GM12878 (cell line): ENCODE measurements around the gene TTLL10. TPM values are rescaled to one million over a fixed set of nuclear protein-coding genes. Genes with fewer than 3 reads are reported as not detected.

Experiments
- ATAC-seq: fragments of 200-7000 bp; cut with Tn5 transposase; 3 replicates; pipeline ENCODE4 v1.9.1; 2020; ENCODE audit warnings: mild to moderate bottlenecking, moderate library complexity
- BruUV-seq: library from RNA; stranded (reverse); fragments of 400-500 nt; replicated peaks from 2 replicates; lab custom pipeline; 2021; lab: Mats Ljungman, UMichigan
- CTCF ChIA-PET: fragments of 300-600 bp; sonication (Branson Sonifier 250); formaldehyde crosslinking; extraction: SDS; loops from one replicate; lab custom pipeline; 2021; ENCODE audit warnings: inconsistent platforms; lab: Yijun Ruan, JAX
- POLR2A ChIA-PET: fragments of 350-600 bp; formaldehyde crosslinking; extraction: SDS; loops from one replicate; lab custom pipeline; 2021; ENCODE audit warnings: inconsistent platforms; lab: Charles Lee
- RAD21 ChIA-PET: fragments of 300-600 bp; sonication (Branson Sonifier 250); formaldehyde crosslinking; loops from one replicate; lab custom pipeline; 2023; ENCODE audit warnings: antibody characterized with exemption; ENCODE audit not compliant: unreplicated experiment; lab: Charles Lee
- SMC1A ChIA-PET: fragments of 300-600 bp; sonication (Branson Sonifier 250); formaldehyde crosslinking; loops from one replicate; lab custom pipeline; 2023; ENCODE audit not compliant: unreplicated experiment, uncharacterized antibody; lab: Charles Lee
- DNase-seq: peaks from one replicate; pipeline ENCODE4 v3.0.0-alpha.2; 2011; ENCODE audit warnings: low read depth, low spot score
- FAIRE-seq: peaks from 3 replicates; lab custom pipeline; 2011; peaks lifted over from hg19 to GRCh38; lab: Jason Lieb, UNC
- H2AFZ ChIP-seq: 2 replicates; pipeline ENCODE4 v1.6.0; 2011; ENCODE audit warnings: low read depth, low read length, control low read depth; ENCODE audit not compliant: control insufficient read depth
- H3K27ac ChIP-seq: 2 replicates; pipeline ENCODE4 v1.5.1; 2011; ENCODE audit warnings: control low read depth; ENCODE audit not compliant: control insufficient read depth, insufficient read depth
- H3K27me3 ChIP-seq, 2 experiments: replicated peaks in 1 of 2; 2 replicates each; pipeline versions ENCODE4 v1.6.0 to v1.6.1; 2011; ENCODE audit warnings: low read length in 1 of 2; ENCODE audit not compliant: control insufficient read depth in 2 of 2, insufficient read depth in 2 of 2
- H3K36me3 ChIP-seq, 2 experiments: 2 replicates each; pipeline ENCODE4 v1.5.1; 2011; ENCODE audit warnings: low read length in 1 of 2; ENCODE audit not compliant: control insufficient read depth in 2 of 2, insufficient read depth in 2 of 2
- H3K4me1 ChIP-seq: 2 replicates; pipeline ENCODE4 v1.6.1; 2011; ENCODE audit warnings: mild to moderate bottlenecking, low read length, moderate library complexity, mixed read lengths; ENCODE audit not compliant: control insufficient read depth, insufficient read depth
- H3K4me2 ChIP-seq: 2 replicates; pipeline ENCODE4 v1.6.0; 2011; ENCODE audit warnings: control low read depth; ENCODE audit not compliant: control insufficient read depth, insufficient read depth
- H3K4me3 ChIP-seq: fragments of 200-600 bp; sonication (generic); 2 replicates; pipeline ENCODE4 v1.5.1; 2016
- H3K79me2 ChIP-seq: 2 replicates; pipeline ENCODE4 v1.6.0; 2011; ENCODE audit warnings: low read length; ENCODE audit not compliant: control insufficient read depth, insufficient read depth
- H3K9ac ChIP-seq: 2 replicates; pipeline ENCODE4 v1.8.0; 2011; ENCODE audit warnings: low read length, control low read depth, mixed read lengths; ENCODE audit not compliant: control insufficient read depth, insufficient read depth
- H3K9me3 ChIP-seq: replicated peaks from 3 replicates; pipeline ENCODE4 v1.5.1; 2011; ENCODE audit warnings: mild to moderate bottlenecking, low read length; ENCODE audit not compliant: control insufficient read depth, insufficient read depth
- H4K20me1 ChIP-seq: 2 replicates; pipeline ENCODE4 v1.6.0; 2011; ENCODE audit not compliant: control insufficient read depth, insufficient read depth
- ATF7 ChIP-seq: fragments of 450-650 bp; IDR thresholded peaks from 2 replicates; pipeline ENCODE4 v1.6.1; 2016; ENCODE audit warnings: low read depth, mild to moderate bottlenecking
- BHLHE40 ChIP-seq, 2 experiments: fragments of 450-650 bp in 1 of 2; IDR thresholded peaks; 2 replicates each; pipeline ENCODE4 v1.6.1; 2011 to 2017; ENCODE audit warnings: low read depth in 2 of 2, borderline replicate concordance in 1 of 2, improper control_type of control experiment in 1 of 2, low read length in 1 of 2, mild to moderate bottlenecking in 1 of 2
- CHD2 ChIP-seq: IDR thresholded peaks from 2 replicates; pipeline ENCODE4 v1.6.1; 2011; ENCODE audit warnings: low read depth, low read length, improper control_type of control experiment, borderline replicate concordance
- CREB1 ChIP-seq: IDR thresholded peaks from 2 replicates; pipeline ENCODE4 v1.6.1; 2012; ENCODE audit warnings: low read depth, mild to moderate bottlenecking, inconsistent platforms
- CREM ChIP-seq: IDR thresholded peaks from 2 replicates; pipeline ENCODE4 v1.6.1; 2014; ENCODE audit warnings: antibody characterized with exemption, low read depth
- GATAD2B ChIP-seq: fragments of 450-650 bp; conservative IDR thresholded peaks from 2 replicates; pipeline ENCODE4 v1.6.1; 2017; ENCODE audit warnings: low read depth, mild to moderate bottlenecking, moderate library complexity
- HDAC2 ChIP-seq: fragments of 200-600 bp; sonication (generic); IDR thresholded peaks from 2 replicates; pipeline ENCODE4 v1.6.1; 2017
- IKZF2 ChIP-seq, 2 experiments: fragments of 450-650 bp; IDR thresholded peaks; 2 replicates each; pipeline ENCODE4 v1.6.1; 2017; ENCODE audit warnings: mild to moderate bottlenecking in 2 of 2, moderate library complexity in 2 of 2
- MEF2A ChIP-seq: IDR thresholded peaks from 2 replicates; pipeline ENCODE4 v1.6.1; 2011; ENCODE audit warnings: low read depth, mild to moderate bottlenecking, low read length, moderate library complexity; ENCODE audit not compliant: insufficient read depth
- MXI1 ChIP-seq: fragments of 150-350 bp; IDR thresholded peaks from 2 replicates; pipeline ENCODE4 v1.6.1; 2011; ENCODE audit warnings: low read depth, mild to moderate bottlenecking, inconsistent platforms, low read length, improper control_type of control experiment
- WGBS: methylation state at CpG from one replicate; pipeline ENCODE4 v1.1.6; 2016; ENCODE audit warnings: low lambda C conversion rate; ENCODE audit not compliant: insufficient replicate concordance, insufficient coverage; ENCODE audit errors: missing lambda C conversion rate; 5-methylcytosine and 5-hydroxymethylcytosine counted together
- in situ Hi-C: fragments of 300-500 bp; cut with MboI; formaldehyde crosslinking; loops from 9 replicates; pipeline ENCODE4 v1.14.3; 2018; ENCODE audit warnings: mixed read lengths
- intact Hi-C: fragments of 100-400 bp; cut with micrococcal nuclease; formaldehyde crosslinking; loops from one replicate; pipeline ENCODE4 v1.14.2; 2022; ENCODE audit not compliant: unreplicated experiment
- polyA plus RNA-seq, 11 experiments: library from polyadenylated mRNA; depleted of rRNA in 4 of 11; unstranded in 6 of 11; stranded (reverse) in 5 of 11; fragments of >200 nt; fragmentation: Nextera tagmentation in 4 of 11; fragmentation: Illumina TruSeq in 1 of 11; extraction: Ambion mirVana in 4 of 11; extraction: Trizol in 1 of 11; gene quantifications; 1 replicate in 1 of 11; 2 replicates in 10 of 11; pipeline versions ENCODE4 v1.2.1 to v1.2.3, GENCODE V29; 2011 to 2016; ENCODE audit warnings: inconsistent platforms in 2 of 11, missing spikeins in 2 of 11, low read depth in 1 of 11
- total RNA-seq, 4 experiments: library from RNA; depleted of rRNA in 3 of 4; stranded (reverse); fragments of >200 nt in 3 of 4; fragmentation: Illumina TruSeq in 1 of 4; extraction: Trizol in 1 of 4; gene quantifications; 2 replicates each; pipeline versions ENCODE4 v1.2.1 to v1.2.3, GENCODE V29; 2013 to 2021
- TF ChIP-seq, protein P1 (sequence below): fragments of 450-650 bp; conservative IDR thresholded peaks from 2 replicates; pipeline ENCODE4 v1.6.1; 2017; ENCODE audit warnings: mild to moderate bottlenecking, moderate library complexity
- TF ChIP-seq, protein P2 (sequence below): fragments of 450-650 bp; IDR thresholded peaks from 2 replicates; pipeline ENCODE4 v1.6.1; 2017; ENCODE audit warnings: mild to moderate bottlenecking, moderate library complexity
- TF ChIP-seq, protein P3 (sequence below): fragments of 450-650 bp; IDR thresholded peaks from 2 replicates; pipeline ENCODE4 v1.6.1; 2017; ENCODE audit warnings: low read depth, mild to moderate bottlenecking, moderate library complexity

Gene TTLL10
- total and polyA plus RNA-seq, 10 of the 15 experiments (the other 5 are each of a cell fraction or from before 2014, with no cell fraction given): not detected

DNA sequence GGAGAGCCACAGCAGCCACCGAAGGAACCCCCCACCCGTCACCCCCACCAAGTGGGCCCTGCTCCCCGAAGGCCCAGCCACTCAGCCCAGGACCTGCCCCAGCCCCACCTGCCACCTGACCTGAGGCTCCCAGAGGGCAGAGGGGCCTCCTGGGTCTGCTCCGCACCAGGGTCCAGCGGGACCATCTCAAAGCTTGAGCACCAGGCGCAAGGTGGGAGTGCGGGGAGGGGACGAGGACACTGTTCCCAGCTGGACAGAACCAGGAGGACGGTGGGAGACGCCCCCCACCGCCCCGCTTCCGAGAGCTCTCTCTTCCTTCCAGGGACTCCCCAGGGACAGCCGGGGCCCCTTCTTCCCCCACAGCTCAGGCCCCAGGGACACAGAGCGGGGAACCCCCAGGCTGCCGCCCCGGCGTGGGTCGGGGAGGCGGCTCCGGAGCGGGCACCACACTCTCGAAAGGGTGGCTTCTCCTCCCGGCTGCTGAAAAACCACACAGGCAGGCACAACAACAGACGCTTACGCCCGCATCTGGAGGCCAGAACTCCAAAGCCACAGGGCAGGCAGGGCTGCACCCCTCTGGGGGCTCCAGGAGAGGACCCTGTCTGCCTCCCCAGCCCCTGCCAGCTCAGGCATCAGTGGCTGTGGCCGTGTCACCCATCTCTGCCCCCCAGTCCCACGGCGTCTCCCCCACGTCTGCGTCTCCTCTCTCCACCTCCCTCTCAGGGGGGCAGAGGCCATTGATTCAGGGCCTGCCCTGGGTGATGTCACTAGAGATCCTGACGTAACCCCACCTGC, 1.9 kb upstream of the TTLL10 start:
- Histone ChIP-seq H2AFZ (no peak overlapping the region), H3K27me3 (peaks cover 0 to 3% of the 10 kb centered on the region in 2 experiments; a peak in 3 of 4 replicates), H3K4me1 (peaks cover 24% of the 10 kb centered on the region), H3K4me3 (no peak overlapping the region), H3K9me3 (no peaks in the 10 kb centered on the region; the same call in 2 of the 3 replicates), H3K36me3 (no peaks in the 10 kb centered on the region), H4K20me1 (no peaks in the 10 kb centered on the region), H3K79me2 (no peaks in the 10 kb centered on the region), H3K27ac (no peak overlapping the region), H3K9ac (no peak overlapping the region), H3K4me2 (peak overlapping the region; percentile 50; the same call in 1 of the 2 replicates)
- no TSS peak for BruUV-seq
- SMC1A ChIA-PET: interaction anchor here (0.6 to 1.0 kb wide), 4 partner anchors 24 to 195 kb away, joined by 3 to 4 read pairs (median 4); no protein-coding TSS in a partner anchor
- intact Hi-C loops: no loop called here
- DNase-seq: no peak
- RAD21 ChIA-PET: interaction anchor here (0.6 to 2.2 kb wide), 10 partner anchors 14 to 108 kb away, joined by 3 to 8 read pairs (median 4); no protein-coding TSS in a partner anchor
- POLR2A ChIA-PET: interaction anchor here (0.6 to 2.2 kb wide), 7 partner anchors 14 to 60 kb away, joined by 3 to 7 read pairs (median 4); partner anchors contain the start of genes B3GALT6, SDF4 and TNFRSF4
- peak; percentile 81 for ATAC-seq
- no peak for FAIRE-seq
- CTCF ChIA-PET: interaction anchor here (0.6 to 1.5 kb wide), 8 partner anchors 13 to 129 kb away, joined by 3 to 4 read pairs (median 4); no protein-coding TSS in a partner anchor
- in situ Hi-C loops: no loop called here
- WGBS: 2% methylated on average over 32 of the region's 33 CpGs
- TF ChIP-seq GATAD2B: peak; percentile 96
- TF ChIP-seq, protein P1, sequence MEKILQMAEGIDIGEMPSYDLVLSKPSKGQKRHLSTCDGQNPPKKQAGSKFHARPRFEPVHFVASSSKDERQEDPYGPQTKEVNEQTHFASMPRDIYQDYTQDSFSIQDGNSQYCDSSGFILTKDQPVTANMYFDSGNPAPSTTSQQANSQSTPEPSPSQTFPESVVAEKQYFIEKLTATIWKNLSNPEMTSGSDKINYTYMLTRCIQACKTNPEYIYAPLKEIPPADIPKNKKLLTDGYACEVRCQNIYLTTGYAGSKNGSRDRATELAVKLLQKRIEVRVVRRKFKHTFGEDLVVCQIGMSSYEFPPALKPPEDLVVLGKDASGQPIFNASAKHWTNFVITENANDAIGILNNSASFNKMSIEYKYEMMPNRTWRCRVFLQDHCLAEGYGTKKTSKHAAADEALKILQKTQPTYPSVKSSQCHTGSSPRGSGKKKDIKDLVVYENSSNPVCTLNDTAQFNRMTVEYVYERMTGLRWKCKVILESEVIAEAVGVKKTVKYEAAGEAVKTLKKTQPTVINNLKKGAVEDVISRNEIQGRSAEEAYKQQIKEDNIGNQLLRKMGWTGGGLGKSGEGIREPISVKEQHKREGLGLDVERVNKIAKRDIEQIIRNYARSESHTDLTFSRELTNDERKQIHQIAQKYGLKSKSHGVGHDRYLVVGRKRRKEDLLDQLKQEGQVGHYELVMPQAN: no peak
- TF ChIP-seq, protein P2, sequence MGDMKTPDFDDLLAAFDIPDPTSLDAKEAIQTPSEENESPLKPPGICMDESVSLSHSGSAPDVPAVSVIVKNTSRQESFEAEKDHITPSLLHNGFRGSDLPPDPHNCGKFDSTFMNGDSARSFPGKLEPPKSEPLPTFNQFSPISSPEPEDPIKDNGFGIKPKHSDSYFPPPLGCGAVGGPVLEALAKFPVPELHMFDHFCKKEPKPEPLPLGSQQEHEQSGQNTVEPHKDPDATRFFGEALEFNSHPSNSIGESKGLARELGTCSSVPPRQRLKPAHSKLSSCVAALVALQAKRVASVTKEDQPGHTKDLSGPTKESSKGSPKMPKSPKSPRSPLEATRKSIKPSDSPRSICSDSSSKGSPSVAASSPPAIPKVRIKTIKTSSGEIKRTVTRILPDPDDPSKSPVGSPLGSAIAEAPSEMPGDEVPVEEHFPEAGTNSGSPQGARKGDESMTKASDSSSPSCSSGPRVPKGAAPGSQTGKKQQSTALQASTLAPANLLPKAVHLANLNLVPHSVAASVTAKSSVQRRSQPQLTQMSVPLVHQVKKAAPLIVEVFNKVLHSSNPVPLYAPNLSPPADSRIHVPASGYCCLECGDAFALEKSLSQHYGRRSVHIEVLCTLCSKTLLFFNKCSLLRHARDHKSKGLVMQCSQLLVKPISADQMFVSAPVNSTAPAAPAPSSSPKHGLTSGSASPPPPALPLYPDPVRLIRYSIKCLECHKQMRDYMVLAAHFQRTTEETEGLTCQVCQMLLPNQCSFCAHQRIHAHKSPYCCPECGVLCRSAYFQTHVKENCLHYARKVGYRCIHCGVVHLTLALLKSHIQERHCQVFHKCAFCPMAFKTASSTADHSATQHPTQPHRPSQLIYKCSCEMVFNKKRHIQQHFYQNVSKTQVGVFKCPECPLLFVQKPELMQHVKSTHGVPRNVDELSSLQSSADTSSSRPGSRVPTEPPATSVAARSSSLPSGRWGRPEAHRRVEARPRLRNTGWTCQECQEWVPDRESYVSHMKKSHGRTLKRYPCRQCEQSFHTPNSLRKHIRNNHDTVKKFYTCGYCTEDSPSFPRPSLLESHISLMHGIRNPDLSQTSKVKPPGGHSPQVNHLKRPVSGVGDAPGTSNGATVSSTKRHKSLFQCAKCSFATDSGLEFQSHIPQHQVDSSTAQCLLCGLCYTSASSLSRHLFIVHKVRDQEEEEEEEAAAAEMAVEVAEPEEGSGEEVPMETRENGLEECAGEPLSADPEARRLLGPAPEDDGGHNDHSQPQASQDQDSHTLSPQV: no peak
- TF ChIP-seq BHLHE40 (IDR thresholded peaks at IDR 0.05; ENCODE audit: borderline replicate concordance in 1 of 2, low read depth in 2 of 2, low read length in 1 of 2): peak; percentile 26 to 51; a peak in 2 of 4 replicates
- peak; percentile 50; the same call in 1 of the 2 replicates for TF ChIP-seq CREB1
- peak; percentile 46; the same call in 1 of the 2 replicates for TF ChIP-seq CREM
- peak; percentile 57; the same call in 1 of the 2 replicates for TF ChIP-seq CHD2
- peak; percentile 72 to 74 for TF ChIP-seq IKZF2 (IDR thresholded peaks at IDR 0.05)
- TF ChIP-seq MEF2A: no peak
- no peak; the same call in 1 of the 2 replicates for TF ChIP-seq MXI1
- no peak for TF ChIP-seq HDAC2
- TF ChIP-seq, protein P3, sequence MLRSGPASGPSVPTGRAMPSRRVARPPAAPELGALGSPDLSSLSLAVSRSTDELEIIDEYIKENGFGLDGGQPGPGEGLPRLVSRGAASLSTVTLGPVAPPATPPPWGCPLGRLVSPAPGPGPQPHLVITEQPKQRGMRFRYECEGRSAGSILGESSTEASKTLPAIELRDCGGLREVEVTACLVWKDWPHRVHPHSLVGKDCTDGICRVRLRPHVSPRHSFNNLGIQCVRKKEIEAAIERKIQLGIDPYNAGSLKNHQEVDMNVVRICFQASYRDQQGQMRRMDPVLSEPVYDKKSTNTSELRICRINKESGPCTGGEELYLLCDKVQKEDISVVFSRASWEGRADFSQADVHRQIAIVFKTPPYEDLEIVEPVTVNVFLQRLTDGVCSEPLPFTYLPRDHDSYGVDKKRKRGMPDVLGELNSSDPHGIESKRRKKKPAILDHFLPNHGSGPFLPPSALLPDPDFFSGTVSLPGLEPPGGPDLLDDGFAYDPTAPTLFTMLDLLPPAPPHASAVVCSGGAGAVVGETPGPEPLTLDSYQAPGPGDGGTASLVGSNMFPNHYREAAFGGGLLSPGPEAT: peak; percentile 67; the same call in 1 of the 2 replicates
- peak; percentile 41; the same call in 1 of the 2 replicates for TF ChIP-seq ATF7
